ENCODE measurements around the gene DUOXA2. TPM values are rescaled to one million over a fixed set of nuclear protein-coding genes. Genes with fewer than 3 reads are reported as not detected.

The DUOXA2 gene
- total RNA-seq, 1 donor from 2014 or later = not detected

GRCh38 chr15:45129651-45130129 lies 15.6 kb downstream of the DUOXA2 start, which contains the start of the genes DUOX1 and DUOXA1:
DUOX1 (plus strand) TSS chr15:45129994; CDS start chr15:45131967, 1,973 bp downstream.
DUOXA1 (minus strand) TSS chr15:45129879; CDS start chr15:45123014, 6,865 bp downstream.
- no peaks in the 10 kb centered on the region for H3K36me3 Mint-ChIP-seq (ENCODE audit: low read depth)
- peaks cover 12% of the 10 kb centered on the region for H3K4me1 Mint-ChIP-seq
- H3K27ac Mint-ChIP-seq (ENCODE audit: unreplicated experiment) = no peak within 1 kb of the TSS
- no peak for TF ChIP-seq CTCF (conservative IDR thresholded peaks at IDR 0.05)
- no peak for DNase-seq (ENCODE audit: low read depth, low spot score)
- H3K4me3 Mint-ChIP-seq = peak within 1 kb of the TSS; percentile 19
- H3K27me3 Mint-ChIP-seq (ENCODE audit: low read depth) = peaks cover 100% of the 10 kb centered on the region
- no peaks in the 10 kb centered on the region for H3K9me3 Mint-ChIP-seq

GRCh38 chr15:45130291-45131000 lies 16.3 kb downstream of the DUOXA2 start:
- H3K4me3 Mint-ChIP-seq = no peak overlapping the region

GRCh38 chr15:45131510-45131909 lies 17.4 kb downstream of the DUOXA2 start:
- no peak for TF ChIP-seq CTCF (conservative IDR thresholded peaks at IDR 0.05)
- H3K27ac Mint-ChIP-seq (ENCODE audit: unreplicated experiment) = no peak overlapping the region
- no peak overlapping the region for H3K4me3 Mint-ChIP-seq

More at GRCh38 chr15:45130291-45131000, 16.3 kb downstream of the DUOXA2 start:
- no peak for DNase-seq (ENCODE audit: low read depth, low spot score)
- no peak overlapping the region for H3K27ac Mint-ChIP-seq (ENCODE audit: unreplicated experiment)
- peaks cover 97% of the 10 kb centered on the region for H3K27me3 Mint-ChIP-seq (ENCODE audit: low read depth)
- no peaks in the 10 kb centered on the region for H3K36me3 Mint-ChIP-seq (ENCODE audit: low read depth)
- H3K9me3 Mint-ChIP-seq = no peaks in the 10 kb centered on the region
- no peak for TF ChIP-seq CTCF (conservative IDR thresholded peaks at IDR 0.05)
- H3K4me1 Mint-ChIP-seq = peaks cover 12% of the 10 kb centered on the region

GRCh38 chr15:45132844-45133560 lies 18.9 kb downstream of the DUOXA2 start:
- no peaks in the 10 kb centered on the region for H3K36me3 Mint-ChIP-seq (ENCODE audit: low read depth)
- no peak overlapping the region for H3K27ac Mint-ChIP-seq (ENCODE audit: unreplicated experiment)
- no peaks in the 10 kb centered on the region for H3K9me3 Mint-ChIP-seq
- peaks cover 84% of the 10 kb centered on the region for H3K27me3 Mint-ChIP-seq (ENCODE audit: low read depth)
- H3K4me3 Mint-ChIP-seq = no peak overlapping the region
- TF ChIP-seq CTCF (conservative IDR thresholded peaks at IDR 0.05) = no peak
- peaks cover 12% of the 10 kb centered on the region for H3K4me1 Mint-ChIP-seq
- DNase-seq (ENCODE audit: low read depth, low spot score) = no peak

More at GRCh38 chr15:45131510-45131909, 17.4 kb downstream of the DUOXA2 start:
- Mint-ChIP-seq H3K27me3 (ENCODE audit: low read depth) (peaks cover 93% of the 10 kb centered on the region), H3K4me1 (peaks cover 12% of the 10 kb centered on the region), H3K36me3 (ENCODE audit: low read depth) (no peaks in the 10 kb centered on the region), H3K9me3 (no peaks in the 10 kb centered on the region)
- no peak for DNase-seq (ENCODE audit: low read depth, low spot score)

- DNase-seq (ENCODE audit: low read depth, low spot score) = no peak
- no peak overlapping the region for H3K27ac Mint-ChIP-seq (ENCODE audit: unreplicated experiment)
- peaks cover 84% of the 10 kb centered on the region for H3K27me3 Mint-ChIP-seq (ENCODE audit: low read depth)
Measured at GRCh38 chr15:45133561-45133920, 19.4 kb downstream of the DUOXA2 start.

More at GRCh38 chr15:45133561-45133920, 19.4 kb downstream of the DUOXA2 start:
- Mint-ChIP-seq H3K9me3 (no peaks in the 10 kb centered on the region), H3K4me3 (no peak overlapping the region), H3K36me3 (ENCODE audit: low read depth) (no peaks in the 10 kb centered on the region), H3K4me1 (peaks cover 9% of the 10 kb centered on the region)
- TF ChIP-seq CTCF (conservative IDR thresholded peaks at IDR 0.05) = no peak
